ENCODE results near the gene AFAP1L1.
A peak's percentile ranks its signal among the peaks of the same experiment; 100 is the strongest.

AFAP1L1 gene

DNA sequence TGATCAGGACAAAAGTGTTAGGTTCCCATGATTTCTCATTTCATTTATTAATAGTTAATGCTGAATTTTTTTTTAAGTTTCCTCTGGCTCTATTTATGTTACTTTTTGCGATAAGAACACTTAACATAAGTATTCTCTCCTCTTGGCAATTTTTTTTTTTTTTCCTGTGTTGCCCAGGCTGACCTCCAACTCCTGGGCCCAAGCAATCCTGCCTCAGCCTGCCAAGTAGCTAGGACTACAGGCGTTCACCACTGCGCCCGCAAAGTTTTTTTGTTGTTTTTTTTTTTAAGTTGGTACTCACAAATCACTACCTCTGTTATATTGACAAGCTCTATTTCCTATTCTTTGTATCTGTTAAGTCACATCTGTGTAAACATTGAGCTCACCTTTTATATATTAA is 80.5 kb downstream of the AFAP1L1 start:
- DNase-seq (ENCODE audit: low read depth), result no peak

DNA sequence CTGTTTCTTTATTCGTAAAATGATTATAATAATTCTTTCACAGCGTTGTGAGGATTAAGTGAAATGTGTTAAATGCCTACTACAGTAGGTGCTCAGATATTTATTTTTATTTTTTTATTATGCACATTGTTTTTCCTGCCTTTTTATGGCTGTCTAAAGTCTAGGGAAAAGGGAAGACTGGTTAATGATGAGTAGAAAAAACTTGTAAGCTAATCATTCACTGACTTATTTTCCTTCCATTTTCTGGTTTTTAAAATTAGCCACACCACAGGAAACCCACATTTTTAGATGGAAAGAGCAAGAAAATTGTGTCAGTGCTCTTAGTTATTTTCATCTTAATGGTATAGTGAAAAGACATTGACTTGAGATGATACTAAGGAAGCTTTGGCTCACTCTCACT is 82.3 kb downstream of the AFAP1L1 start:
- DNase-seq (ENCODE audit: low read depth), result no peak

DNA sequence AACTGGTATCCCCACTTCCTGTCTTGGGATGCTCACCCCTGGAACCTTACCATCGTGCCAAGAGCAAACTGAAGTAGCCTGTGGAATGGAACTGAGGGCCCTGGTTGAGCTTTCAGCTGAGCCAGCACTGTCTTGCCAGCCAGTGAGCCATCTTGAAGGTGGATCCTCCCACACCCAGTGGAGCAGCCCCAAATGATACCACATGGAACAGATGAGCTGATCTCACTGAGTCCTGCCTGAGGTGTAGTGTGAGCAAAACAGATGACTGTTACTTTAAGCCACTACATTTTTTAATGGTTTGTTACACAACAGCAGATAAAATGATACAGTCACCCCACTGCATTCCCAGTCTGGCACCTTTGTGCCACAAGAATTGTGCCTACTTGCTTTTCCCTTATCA is 84.0 kb downstream of the AFAP1L1 start:
- DNase-seq (ENCODE audit: low read depth), result no peak

DNA sequence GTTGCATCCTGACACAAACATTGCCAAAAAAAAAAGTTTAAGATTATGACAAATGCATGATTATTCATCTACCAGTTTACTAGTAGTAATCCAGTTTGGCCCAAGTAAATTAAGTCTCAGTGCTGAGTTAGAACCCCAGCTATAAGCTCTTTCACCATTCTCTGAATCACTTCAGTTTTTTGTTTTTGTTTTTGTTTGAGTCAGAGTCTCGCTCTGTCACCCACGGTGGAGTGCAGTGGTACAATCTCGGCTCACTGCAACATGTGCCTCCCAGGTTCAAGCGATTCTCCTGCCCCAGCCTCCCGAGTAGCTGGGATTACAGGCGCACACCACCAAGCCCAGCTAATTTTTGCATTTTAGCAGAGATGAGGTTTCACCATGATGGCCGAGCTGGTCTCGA is 84.7 kb downstream of the AFAP1L1 start:
- no peak for DNase-seq (ENCODE audit: low read depth)

- peak; percentile 86 for DNase-seq (ENCODE audit: low read depth)
These were observed 86.0 kb downstream of the AFAP1L1 start, which contains the start of gene PCYOX1L for GRCh38 chr5:149357370-149358293. PCYOX1L (plus strand) TSS chr5:149358046; CDS start chr5:149358069, 23 bp downstream.

- peak; percentile 10 for DNase-seq (ENCODE audit: low read depth)
These were observed 86.6 kb downstream of the AFAP1L1 start for GRCh38 chr5:149358294-149358651.

DNA sequence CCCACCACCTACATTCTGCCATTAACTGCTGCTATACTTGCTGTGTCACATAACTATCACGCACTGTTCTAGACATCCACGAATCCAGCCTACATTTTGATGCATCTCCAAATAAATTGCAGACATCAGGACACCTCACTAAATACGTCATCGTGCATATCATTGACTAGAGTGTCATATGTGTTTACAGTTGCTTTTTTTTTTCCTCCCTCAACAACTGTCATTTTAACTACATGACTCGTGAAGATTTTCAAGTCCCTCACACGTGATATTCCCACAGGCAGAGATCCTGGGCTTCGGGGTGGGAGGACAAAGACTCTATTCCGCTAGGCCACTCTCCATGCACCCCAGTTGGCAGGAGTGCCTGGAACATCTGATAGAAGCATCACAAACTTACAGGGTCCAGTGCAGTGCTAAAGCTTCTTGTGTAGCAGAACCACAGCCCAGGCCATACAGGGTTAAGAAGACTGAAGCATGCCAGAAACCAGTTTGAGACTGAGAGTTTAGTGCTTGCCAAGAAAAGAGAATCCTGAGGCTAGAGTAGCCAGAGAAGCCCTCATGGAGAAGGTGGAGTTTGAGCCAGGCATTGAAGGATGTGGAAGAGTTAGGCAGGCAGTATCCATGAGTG is 87.3 kb downstream of the AFAP1L1 start:
- no peak for DNase-seq (ENCODE audit: low read depth)

DNA sequence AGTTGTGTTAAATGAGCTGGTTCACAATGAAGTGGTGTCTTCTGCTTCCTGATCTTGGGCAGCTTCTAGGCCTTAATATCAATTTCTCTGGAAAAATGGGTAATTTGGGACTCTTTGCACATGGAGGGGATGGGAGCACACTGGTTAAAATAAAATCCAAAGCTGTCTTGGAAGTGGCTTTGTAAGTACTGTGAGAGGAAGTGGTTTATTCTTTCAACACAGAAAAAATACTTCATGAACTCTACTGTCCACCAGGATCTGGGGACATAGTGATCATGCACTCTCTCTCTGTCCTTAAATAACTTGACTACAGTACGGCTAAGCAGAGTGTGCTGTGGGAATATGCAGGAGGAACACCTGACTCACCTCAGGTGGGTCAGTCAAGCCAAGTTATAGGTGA is 88.6 kb downstream of the AFAP1L1 start:
- DNase-seq (ENCODE audit: low read depth), result no peak

- no peak for DNase-seq (ENCODE audit: low read depth)
These were observed 90.9 kb downstream of the AFAP1L1 start for GRCh38 chr5:149362541-149362940.

DNA sequence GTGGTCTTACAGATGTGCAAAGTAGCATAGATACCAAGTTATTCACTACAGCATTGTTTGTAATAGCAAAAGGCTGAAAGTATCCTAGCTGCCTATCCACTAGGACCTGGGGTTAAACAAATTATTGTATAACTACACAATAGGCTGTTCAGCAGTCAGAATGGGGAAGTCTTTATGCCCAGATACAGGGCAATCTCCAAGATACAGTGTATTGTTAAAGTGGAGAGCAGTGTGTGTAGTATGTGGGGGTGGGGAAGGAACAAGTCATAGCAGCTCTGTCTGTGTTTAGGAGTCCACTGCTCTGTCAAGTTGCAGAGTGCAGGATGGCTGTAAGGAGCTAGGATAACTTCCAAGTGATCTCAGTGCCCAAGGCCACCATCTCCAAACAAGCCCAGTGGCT is 91.7 kb downstream of the AFAP1L1 start:
- no peak for DNase-seq (ENCODE audit: low read depth)

- DNase-seq (ENCODE audit: low read depth), result no peak
These were observed 92.3 kb downstream of the AFAP1L1 start for GRCh38 chr5:149363936-149364335.

GRCh38 chr5:149364719-149365118 is 93.1 kb downstream of the AFAP1L1 start:
- no peak for DNase-seq (ENCODE audit: low read depth)

- DNase-seq (ENCODE audit: low read depth), result no peak
These were observed 93.8 kb downstream of the AFAP1L1 start for GRCh38 chr5:149365418-149365817.

DNA sequence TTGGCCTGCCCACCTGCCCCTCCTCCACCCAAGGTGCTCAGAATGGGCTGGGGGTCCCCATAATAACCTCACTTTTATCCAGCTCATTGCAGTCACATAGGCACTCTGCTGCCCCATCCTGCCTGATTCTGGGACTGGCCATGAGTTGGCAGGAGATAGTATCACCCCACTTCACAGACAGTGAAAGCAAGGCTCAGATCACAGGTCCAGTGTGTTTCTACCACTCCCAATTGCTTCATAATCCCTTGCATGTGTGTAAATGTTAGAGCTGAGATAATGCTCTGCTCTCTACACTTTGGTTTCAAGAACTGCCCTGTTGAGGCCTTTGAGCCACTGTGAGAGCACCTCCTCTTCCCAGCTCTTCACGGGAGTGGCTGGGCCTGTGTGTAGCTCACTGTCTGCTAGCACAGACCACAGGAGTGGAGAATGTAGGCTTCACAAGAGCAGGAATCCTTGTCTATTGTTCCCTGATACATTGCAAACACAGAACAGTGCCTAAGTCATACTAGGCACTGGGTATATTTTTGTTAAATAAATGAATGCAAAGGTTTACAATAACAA is 94.6 kb downstream of the AFAP1L1 start:
- no peak for DNase-seq (ENCODE audit: low read depth)

GRCh38 chr5:149367249-149367971 is 95.8 kb downstream of the AFAP1L1 start:
- peak; percentile 4 for DNase-seq (ENCODE audit: low read depth)

DNA sequence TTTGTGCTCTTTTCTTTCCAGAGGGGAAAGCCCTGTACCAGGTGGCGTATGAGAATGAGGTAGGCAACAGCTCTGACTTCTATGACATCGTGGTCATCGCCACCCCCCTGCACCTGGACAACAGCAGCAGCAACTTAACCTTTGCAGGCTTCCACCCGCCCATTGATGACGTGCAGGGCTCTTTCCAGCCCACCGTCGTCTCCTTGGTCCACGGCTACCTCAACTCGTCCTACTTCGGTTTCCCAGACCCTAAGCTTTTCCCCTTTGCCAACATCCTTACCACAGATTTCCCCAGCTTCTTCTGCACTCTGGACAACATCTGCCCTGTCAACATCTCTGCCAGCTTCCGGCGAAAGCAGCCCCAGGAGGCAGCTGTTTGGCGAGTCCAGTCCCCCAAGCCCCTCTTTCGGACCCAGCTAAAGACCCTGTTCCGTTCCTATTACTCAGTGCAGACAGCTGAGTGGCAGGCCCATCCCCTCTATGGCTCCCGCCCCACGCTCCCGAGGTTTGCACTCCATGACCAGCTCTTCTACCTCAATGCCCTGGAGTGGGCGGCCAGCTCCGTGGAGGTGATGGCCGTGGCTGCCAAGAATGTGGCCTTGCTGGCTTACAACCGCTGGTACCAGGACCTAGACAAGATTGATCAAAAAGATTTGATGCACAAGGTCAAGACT is 96.5 kb downstream of the AFAP1L1 start:
- DNase-seq (ENCODE audit: low read depth), result no peak

GRCh38 chr5:149370878-149371277 is 99.2 kb downstream of the AFAP1L1 start:
- no peak for DNase-seq (ENCODE audit: low read depth)

DNA sequence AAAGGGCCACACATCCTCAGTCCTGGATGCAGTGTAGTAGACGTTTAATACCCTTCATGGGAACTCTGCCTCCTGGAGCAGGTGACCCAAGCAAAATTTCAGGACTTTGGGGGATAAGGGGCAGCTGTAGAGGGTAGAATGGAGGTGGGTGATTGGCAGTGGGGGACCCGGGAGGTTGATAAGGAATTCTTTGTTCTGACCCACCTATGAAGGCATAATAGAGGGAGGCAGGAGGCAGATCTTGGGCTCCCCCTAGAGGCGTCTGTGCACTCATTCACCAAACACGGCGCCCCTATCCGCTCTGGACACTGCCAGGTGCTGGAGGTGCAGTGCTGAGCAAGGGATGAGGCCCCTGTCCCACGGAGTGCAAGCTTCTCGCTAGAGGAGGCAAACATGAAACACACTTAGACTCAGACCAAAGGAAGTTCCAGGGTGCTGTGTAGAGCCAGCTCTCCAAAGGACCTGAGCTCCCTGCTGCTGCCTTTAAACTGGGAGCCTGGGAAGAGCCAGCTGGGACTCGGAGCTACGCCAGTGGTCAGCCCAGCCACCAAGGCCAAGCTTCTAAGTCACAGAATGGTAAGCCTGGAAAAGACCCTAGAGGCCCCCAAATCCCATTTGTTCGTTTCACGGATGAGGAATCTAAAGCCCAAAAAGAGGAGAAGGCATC is 99.8 kb downstream of the AFAP1L1 start:
- peak; percentile 49 for DNase-seq (ENCODE audit: low read depth)

DNA sequence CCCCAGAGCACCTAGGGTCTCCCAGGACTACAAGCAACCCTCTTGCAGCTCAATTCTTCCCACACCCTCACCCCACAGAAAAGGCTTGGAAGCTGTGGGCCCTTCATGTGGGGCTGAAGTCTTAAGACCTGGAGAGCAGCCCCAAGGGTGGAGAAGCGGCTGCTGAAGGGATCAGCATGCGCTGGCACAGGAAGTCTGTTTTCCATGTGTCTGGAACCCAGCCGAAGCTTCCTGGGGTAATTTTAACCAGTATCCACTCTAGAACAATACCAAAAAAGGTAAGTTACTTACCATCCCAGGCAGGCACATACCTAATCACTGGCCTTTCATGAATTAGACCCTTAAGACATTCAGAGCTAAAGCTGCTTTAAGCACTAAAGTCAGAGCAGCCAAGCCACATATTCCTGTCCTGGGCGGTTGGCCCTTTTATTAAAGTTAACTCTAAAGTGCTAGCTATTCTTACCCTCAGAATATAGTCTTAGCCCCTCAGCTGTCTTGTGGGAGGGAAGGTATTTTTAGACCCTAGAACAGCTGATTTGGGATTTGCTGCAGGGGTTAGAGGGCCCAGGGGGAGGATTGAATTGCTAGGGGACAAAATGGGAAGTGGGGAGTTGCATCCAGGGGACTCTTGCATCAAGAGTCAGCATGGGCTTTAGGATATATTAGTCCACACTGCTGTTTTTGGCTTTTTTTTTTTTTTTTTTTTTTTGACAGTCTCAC is 100.6 kb downstream of the AFAP1L1 start:
- no peak for DNase-seq (ENCODE audit: low read depth)

DNA sequence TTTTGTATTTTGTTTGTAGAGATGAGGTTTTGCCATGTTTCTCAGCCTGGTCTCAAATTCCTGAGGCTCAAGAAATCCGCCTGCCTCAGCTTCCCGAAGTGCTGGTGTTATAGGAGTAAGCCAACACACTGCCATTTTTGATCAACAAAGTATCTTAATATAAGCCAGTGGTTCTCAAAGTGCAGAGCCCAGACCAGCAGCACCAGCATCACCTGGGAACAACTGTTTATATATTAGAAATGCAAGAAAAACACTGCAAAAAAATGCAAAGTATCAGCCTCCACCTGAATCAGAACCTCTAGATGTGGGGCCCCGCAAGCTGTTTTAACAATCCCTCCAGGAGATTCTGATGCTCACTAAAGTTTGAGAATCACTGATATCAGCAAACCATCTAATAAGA is 101.3 kb downstream of the AFAP1L1 start:
- DNase-seq (ENCODE audit: low read depth), result no peak

- no peak for DNase-seq (ENCODE audit: low read depth)
These were observed 102.6 kb downstream of the AFAP1L1 start for GRCh38 chr5:149374303-149374702.
